ENCODE results near the gene CHRNE. TPM values are rescaled to one million over a fixed set of nuclear protein-coding genes. Genes with fewer than 3 reads are reported as not detected.

Gene CHRNE
- total and polyA plus RNA-seq, 2 experiments from 2014 or later, result 0.24 to 1.2 TPM

DNA sequence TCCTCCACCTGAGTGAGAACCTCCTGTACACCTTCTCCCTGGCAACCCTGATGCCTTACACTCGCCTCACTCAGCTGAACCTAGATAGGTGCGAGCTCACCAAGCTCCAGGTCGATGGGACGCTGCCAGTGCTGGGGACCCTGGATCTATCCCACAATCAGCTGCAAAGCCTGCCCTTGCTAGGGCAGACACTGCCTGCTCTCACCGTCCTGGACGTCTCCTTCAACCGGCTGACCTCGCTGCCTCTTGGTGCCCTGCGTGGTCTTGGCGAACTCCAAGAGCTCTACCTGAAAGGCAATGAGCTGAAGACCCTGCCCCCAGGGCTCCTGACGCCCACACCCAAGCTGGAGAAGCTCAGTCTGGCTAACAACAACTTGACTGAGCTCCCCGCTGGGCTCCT is 29.9 kb upstream of the CHRNE start:
- no peak overlapping the region for H3K4me3 ChIP-seq
- DNase-seq (ENCODE audit: low spot score) (no peak), ATAC-seq (no peak)
- 0 out of 2 replicates have a peak, but pooled peaks cover 4% of the 10 kb centered on the region for H3F3A ChIP-seq (replicated peaks; ENCODE audit: low read depth)
- no peak for TF ChIP-seq ZNF114 (CRISPR knock-in tag; IDR thresholded peaks at IDR 0.05)
- TF ChIP-seq, protein P1, sequence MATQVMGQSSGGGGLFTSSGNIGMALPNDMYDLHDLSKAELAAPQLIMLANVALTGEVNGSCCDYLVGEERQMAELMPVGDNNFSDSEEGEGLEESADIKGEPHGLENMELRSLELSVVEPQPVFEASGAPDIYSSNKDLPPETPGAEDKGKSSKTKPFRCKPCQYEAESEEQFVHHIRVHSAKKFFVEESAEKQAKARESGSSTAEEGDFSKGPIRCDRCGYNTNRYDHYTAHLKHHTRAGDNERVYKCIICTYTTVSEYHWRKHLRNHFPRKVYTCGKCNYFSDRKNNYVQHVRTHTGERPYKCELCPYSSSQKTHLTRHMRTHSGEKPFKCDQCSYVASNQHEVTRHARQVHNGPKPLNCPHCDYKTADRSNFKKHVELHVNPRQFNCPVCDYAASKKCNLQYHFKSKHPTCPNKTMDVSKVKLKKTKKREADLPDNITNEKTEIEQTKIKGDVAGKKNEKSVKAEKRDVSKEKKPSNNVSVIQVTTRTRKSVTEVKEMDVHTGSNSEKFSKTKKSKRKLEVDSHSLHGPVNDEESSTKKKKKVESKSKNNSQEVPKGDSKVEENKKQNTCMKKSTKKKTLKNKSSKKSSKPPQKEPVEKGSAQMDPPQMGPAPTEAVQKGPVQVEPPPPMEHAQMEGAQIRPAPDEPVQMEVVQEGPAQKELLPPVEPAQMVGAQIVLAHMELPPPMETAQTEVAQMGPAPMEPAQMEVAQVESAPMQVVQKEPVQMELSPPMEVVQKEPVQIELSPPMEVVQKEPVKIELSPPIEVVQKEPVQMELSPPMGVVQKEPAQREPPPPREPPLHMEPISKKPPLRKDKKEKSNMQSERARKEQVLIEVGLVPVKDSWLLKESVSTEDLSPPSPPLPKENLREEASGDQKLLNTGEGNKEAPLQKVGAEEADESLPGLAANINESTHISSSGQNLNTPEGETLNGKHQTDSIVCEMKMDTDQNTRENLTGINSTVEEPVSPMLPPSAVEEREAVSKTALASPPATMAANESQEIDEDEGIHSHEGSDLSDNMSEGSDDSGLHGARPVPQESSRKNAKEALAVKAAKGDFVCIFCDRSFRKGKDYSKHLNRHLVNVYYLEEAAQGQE (IDR thresholded peaks at IDR 0.05; ENCODE audit: unreplicated experiment), result no peak
- no peak for TF ChIP-seq EZH2 (IDR thresholded peaks at IDR 0.05; ENCODE audit: low read depth, unreplicated experiment)
- TF ChIP-seq JUNB (IDR thresholded peaks at IDR 0.05; ENCODE audit: unreplicated experiment), result no peak
- no peak for TF ChIP-seq STAT1 (IDR thresholded peaks at IDR 0.05; ENCODE audit: unreplicated experiment)
- no peak for TF ChIP-seq NANOG (IDR thresholded peaks at IDR 0.05; ENCODE audit: borderline replicate concordance)
- no peak overlapping the region for H3K27ac Mint-ChIP-seq
- H3K27me3 Mint-ChIP-seq (ENCODE audit: insufficient read depth, low read depth, poor library complexity), result peaks cover 10% of the 10 kb centered on the region
- no peaks in the 10 kb centered on the region; the same call in 1 of the 2 replicates for H3K36me3 ChIP-seq (ENCODE audit: insufficient read depth)
- no peaks in the 10 kb centered on the region for H3K9me2 ChIP-seq (ENCODE audit: insufficient read depth)
- H3K4me1 Mint-ChIP-seq, result peaks cover 15% of the 10 kb centered on the region
- no peaks in the 10 kb centered on the region for H3K9me3 Mint-ChIP-seq
- no peaks in the 10 kb centered on the region for H3K27me3 ChIP-seq (ENCODE audit: insufficient read depth)
- H3K36me3 Mint-ChIP-seq (ENCODE audit: low read depth), result peaks cover 38% of the 10 kb centered on the region
- no peaks in the 10 kb centered on the region for H3K4me1 ChIP-seq (ENCODE audit: insufficient read depth)
- H3K79me2 ChIP-seq (replicated peaks; ENCODE audit: insufficient read depth), result no peaks in the 10 kb centered on the region
- no peak overlapping the region for H3K4me3 Mint-ChIP-seq
- H3K27ac ChIP-seq (ENCODE audit: low read depth), result no peak overlapping the region
- H2AFZ ChIP-seq, result no peak overlapping the region
- no peak overlapping the region for H3K4me2 ChIP-seq
- H4K20me1 ChIP-seq (replicated peaks; ENCODE audit: insufficient read depth), result no peaks in the 10 kb centered on the region

DNA sequence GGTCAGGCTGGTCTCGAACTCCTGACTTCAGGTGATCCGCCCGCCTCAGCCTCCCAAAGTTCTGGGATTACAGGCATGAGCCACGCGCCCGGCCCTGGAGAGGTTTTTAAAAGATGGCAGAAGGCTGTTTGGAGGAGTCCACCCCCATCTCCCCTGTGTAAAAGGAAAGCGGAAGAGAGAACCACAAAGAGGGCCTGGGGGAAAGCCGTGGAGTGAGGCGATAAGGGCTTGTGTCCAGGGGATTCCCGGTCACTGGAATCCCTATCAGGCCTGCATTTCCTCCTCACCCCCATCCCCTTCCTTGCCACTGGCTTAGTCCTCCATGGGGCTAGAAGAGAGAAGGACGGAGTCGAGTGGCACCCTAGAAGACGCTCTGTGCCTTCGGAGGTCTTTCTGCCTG is 29.1 kb upstream of the CHRNE start, which contains the start of gene GP1BA:
Gene GP1BA, plus strand, starts transcription at position 315 of the 400 bp plus-strand sequence. CDS start 328 bp downstream, outside the sequence.
- Mint-ChIP-seq H3K27me3 (ENCODE audit: insufficient read depth, low read depth, poor library complexity) (peaks cover 8% of the 10 kb centered on the region), H3K4me1 (peaks cover 15% of the 10 kb centered on the region), H3K9me3 (no peaks in the 10 kb centered on the region), H3K27ac (0 out of 2 replicates have a peak within 1 kb of the TSS, but pooled peaks have one; percentile 41), H3K36me3 (ENCODE audit: low read depth) (peaks cover 31% of the 10 kb centered on the region), H3K4me3 (no peak within 1 kb of the TSS; the same call in 2 of the 3 replicates)
- Histone ChIP-seq H3K4me2 (no peak within 1 kb of the TSS), H3K27ac (ENCODE audit: low read depth) (no peak within 1 kb of the TSS), H3K4me1 (ENCODE audit: insufficient read depth) (no peaks in the 10 kb centered on the region), H4K20me1 (replicated peaks; ENCODE audit: insufficient read depth) (no peaks in the 10 kb centered on the region), H3K27me3 (ENCODE audit: insufficient read depth) (no peaks in the 10 kb centered on the region), H2AFZ (no peak within 1 kb of the TSS), H3K79me2 (replicated peaks; ENCODE audit: insufficient read depth) (no peaks in the 10 kb centered on the region), H3F3A (replicated peaks; ENCODE audit: low read depth) (peaks cover 7% of the 10 kb centered on the region; the same call in 1 of the 2 replicates), H3K4me3 (no peak within 1 kb of the TSS), H3K36me3 (ENCODE audit: insufficient read depth) (no peaks in the 10 kb centered on the region), H3K9me2 (ENCODE audit: insufficient read depth) (no peaks in the 10 kb centered on the region)
- DNase-seq (ENCODE audit: low spot score), result no peak
- no peak for ATAC-seq
- TF ChIP-seq EZH2phosphoT487 (IDR thresholded peaks at IDR 0.05; ENCODE audit: unreplicated experiment), result no peak
- TF ChIP-seq, protein P2, sequence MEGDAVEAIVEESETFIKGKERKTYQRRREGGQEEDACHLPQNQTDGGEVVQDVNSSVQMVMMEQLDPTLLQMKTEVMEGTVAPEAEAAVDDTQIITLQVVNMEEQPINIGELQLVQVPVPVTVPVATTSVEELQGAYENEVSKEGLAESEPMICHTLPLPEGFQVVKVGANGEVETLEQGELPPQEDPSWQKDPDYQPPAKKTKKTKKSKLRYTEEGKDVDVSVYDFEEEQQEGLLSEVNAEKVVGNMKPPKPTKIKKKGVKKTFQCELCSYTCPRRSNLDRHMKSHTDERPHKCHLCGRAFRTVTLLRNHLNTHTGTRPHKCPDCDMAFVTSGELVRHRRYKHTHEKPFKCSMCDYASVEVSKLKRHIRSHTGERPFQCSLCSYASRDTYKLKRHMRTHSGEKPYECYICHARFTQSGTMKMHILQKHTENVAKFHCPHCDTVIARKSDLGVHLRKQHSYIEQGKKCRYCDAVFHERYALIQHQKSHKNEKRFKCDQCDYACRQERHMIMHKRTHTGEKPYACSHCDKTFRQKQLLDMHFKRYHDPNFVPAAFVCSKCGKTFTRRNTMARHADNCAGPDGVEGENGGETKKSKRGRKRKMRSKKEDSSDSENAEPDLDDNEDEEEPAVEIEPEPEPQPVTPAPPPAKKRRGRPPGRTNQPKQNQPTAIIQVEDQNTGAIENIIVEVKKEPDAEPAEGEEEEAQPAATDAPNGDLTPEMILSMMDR (conservative IDR thresholded peaks at IDR 0.05; ENCODE audit: low read depth in 2 of 2), result no peak
- TF ChIP-seq CREB1 (CRISPR knock-in tag; IDR thresholded peaks at IDR 0.05; ENCODE audit: low read depth), result no peak
- TF ChIP-seq, protein P3, sequence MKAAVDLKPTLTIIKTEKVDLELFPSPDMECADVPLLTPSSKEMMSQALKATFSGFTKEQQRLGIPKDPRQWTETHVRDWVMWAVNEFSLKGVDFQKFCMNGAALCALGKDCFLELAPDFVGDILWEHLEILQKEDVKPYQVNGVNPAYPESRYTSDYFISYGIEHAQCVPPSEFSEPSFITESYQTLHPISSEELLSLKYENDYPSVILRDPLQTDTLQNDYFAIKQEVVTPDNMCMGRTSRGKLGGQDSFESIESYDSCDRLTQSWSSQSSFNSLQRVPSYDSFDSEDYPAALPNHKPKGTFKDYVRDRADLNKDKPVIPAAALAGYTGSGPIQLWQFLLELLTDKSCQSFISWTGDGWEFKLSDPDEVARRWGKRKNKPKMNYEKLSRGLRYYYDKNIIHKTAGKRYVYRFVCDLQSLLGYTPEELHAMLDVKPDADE (IDR thresholded peaks at IDR 0.05), result no peak
- TF ChIP-seq, protein P1 (IDR thresholded peaks at IDR 0.05; ENCODE audit: unreplicated experiment), result no peak
- no peak for TF ChIP-seq JUNB (IDR thresholded peaks at IDR 0.05; ENCODE audit: unreplicated experiment)
